ENCODE measurements around the gene KCNT1. TPM values are rescaled to one million over a fixed set of nuclear protein-coding genes. Genes with fewer than 3 reads are reported as not detected.

The KCNT1 gene
- total and polyA plus RNA-seq, 2 donors (not counting 3 experiments of a cell fraction or from before 2014, with no cell fraction given), result not detected

- ChIA-PET POLR2A (no interaction called here), CTCF (no interaction called here)
- BruUV-seq (replicated peaks), result no TSS peak
- Histone ChIP-seq H3K27ac (ENCODE audit: insufficient read depth, low read depth, low read length) (no peak overlapping the region), H4K20me1 (replicated peaks; ENCODE audit: control insufficient read depth, extremely low read depth, insufficient read depth, low read length) (no peaks in the 10 kb centered on the region), H3K9ac (replicated peaks; ENCODE audit: extremely low read depth, insufficient read depth, low read length) (no peak overlapping the region), H3K27me3 (ENCODE audit: control insufficient read depth in 2 of 2, insufficient read depth in 2 of 2, low read length in 2 of 2) (no peaks in the 10 kb centered on the region), H3K4me3 (replicated peaks in 1 of 3; ENCODE audit: insufficient read depth in 1 of 3, low read depth in 1 of 3, low read length in 3 of 3) (no peak overlapping the region), H3K9me1 (replicated peaks; ENCODE audit: control insufficient read depth, extremely low read depth, insufficient read depth, low read length) (no peaks in the 10 kb centered on the region), H2AFZ (ENCODE audit: low read depth, low read length) (no peak overlapping the region), H3K4me2 (ENCODE audit: insufficient read depth, low read length) (no peak overlapping the region), H3K4me1 (ENCODE audit: control insufficient read depth, extremely low read depth, insufficient read depth, low read length) (no peaks in the 10 kb centered on the region), H3K9me3 (replicated peaks; ENCODE audit: control insufficient read depth, insufficient read depth, low read length) (no peaks in the 10 kb centered on the region), H3K36me3 (ENCODE audit: control insufficient read depth in 2 of 2, extremely low read depth in 1 of 2, insufficient read depth in 2 of 2, low read length in 2 of 2) (no peaks in the 10 kb centered on the region), H3K79me2 (ENCODE audit: control insufficient read depth, insufficient read depth, low read length) (no peaks in the 10 kb centered on the region)
- FAIRE-seq, result no peak
- no peak for DNase-seq (ENCODE audit: low read depth, low spot score)
- intact Hi-C loops (cut with micrococcal nuclease) (no loop called here), dilution Hi-C loops (cut with MboI; ENCODE audit: extremely low pct_ligation_motif_present, low sequenced_read_pairs) (no loop called here)
- TF ChIP-seq FOS (IDR thresholded peaks at IDR 0.05; ENCODE audit: borderline replicate concordance, insufficient read depth, low read length) (no peak), POLR2A (IDR thresholded peaks at IDR 0.05; ENCODE audit: low read depth, low read length) (no peak), MYC (IDR thresholded peaks at IDR 0.05; ENCODE audit: low read depth, low read length) (no peak), EZH2 (IDR thresholded peaks at IDR 0.05; ENCODE audit: borderline replicate concordance, low read depth, low read length, severe bottlenecking) (no peak), JUN (IDR thresholded peaks at IDR 0.05; ENCODE audit: borderline replicate concordance, insufficient read depth, insufficient read length, low read depth) (no peak), POLR2AphosphoS5 (IDR thresholded peaks at IDR 0.05; ENCODE audit: insufficient read depth, low read depth, low read length) (no peak), GATA2 (IDR thresholded peaks at IDR 0.05; ENCODE audit: insufficient read depth, insufficient read length, low read depth, low read length) (no peak), MAX (IDR thresholded peaks at IDR 0.05; ENCODE audit: insufficient read depth, insufficient read length) (no peak)
- TF ChIP-seq, protein P1, sequence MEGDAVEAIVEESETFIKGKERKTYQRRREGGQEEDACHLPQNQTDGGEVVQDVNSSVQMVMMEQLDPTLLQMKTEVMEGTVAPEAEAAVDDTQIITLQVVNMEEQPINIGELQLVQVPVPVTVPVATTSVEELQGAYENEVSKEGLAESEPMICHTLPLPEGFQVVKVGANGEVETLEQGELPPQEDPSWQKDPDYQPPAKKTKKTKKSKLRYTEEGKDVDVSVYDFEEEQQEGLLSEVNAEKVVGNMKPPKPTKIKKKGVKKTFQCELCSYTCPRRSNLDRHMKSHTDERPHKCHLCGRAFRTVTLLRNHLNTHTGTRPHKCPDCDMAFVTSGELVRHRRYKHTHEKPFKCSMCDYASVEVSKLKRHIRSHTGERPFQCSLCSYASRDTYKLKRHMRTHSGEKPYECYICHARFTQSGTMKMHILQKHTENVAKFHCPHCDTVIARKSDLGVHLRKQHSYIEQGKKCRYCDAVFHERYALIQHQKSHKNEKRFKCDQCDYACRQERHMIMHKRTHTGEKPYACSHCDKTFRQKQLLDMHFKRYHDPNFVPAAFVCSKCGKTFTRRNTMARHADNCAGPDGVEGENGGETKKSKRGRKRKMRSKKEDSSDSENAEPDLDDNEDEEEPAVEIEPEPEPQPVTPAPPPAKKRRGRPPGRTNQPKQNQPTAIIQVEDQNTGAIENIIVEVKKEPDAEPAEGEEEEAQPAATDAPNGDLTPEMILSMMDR (IDR thresholded peaks at IDR 0.05; ENCODE audit: extremely low read depth in 1 of 2, insufficient read depth in 1 of 2, low read depth in 1 of 2, low read length in 2 of 2), result no peak
Measured at GRCh38 chr9:135745189-135745588, 43.2 kb downstream of the KCNT1 start.
